CD4-positive, alpha-beta T cell (primary cell): Measurements from ENCODE around the gene APOB. TPM values are rescaled to one million over a fixed set of nuclear protein-coding genes. Genes with fewer than 3 reads are reported as not detected.

Experiments used
- ATAC-seq: fragments of 200-7000 bp; cut with Tn5 transposase; one replicate; pipeline ENCODE4 v1.10.0; 2022; ENCODE audit warnings: mild to moderate bottlenecking; ENCODE audit not compliant: poor library complexity
- CTCF ChIA-PET: fragments of 350-600 bp; sonication (Branson Sonifier 250); formaldehyde crosslinking; loops from one replicate; lab custom pipeline; 2021; ENCODE audit warnings: antibody characterized with exemption, inconsistent platforms; lab: Charles Lee
- POLR2A ChIA-PET: fragments of 350-600 bp; sonication (Branson Sonifier 250); formaldehyde crosslinking; loops from one replicate; lab custom pipeline; 2021; ENCODE audit warnings: antibody characterized with exemption, inconsistent platforms; lab: Charles Lee
- DNase-seq, 14 experiments: peaks; one replicate each; pipeline ENCODE4 v3.0.0-alpha.2; 2013 to 2020; ENCODE audit warnings: mixed read lengths in 2 of 14
- H3K27ac ChIP-seq, 2 donors: one replicate each; pipeline versions ENCODE4 v1.5.1 to v1.7.0; 2013; ENCODE audit warnings: low read length in 2 of 2, low read depth in 1 of 2, mild to moderate bottlenecking in 1 of 2
- H3K27me3 ChIP-seq, 2 experiments: 1 replicate in 1 of 2; 2 replicates in 1 of 2; pipeline versions ENCODE4 v1.6.1 to v1.7.0; 2013; ENCODE audit warnings: low read length in 2 of 2, control low read depth in 1 of 2, mild to moderate bottlenecking in 1 of 2, moderate library complexity in 1 of 2; ENCODE audit not compliant: insufficient read depth in 2 of 2, control insufficient read depth in 1 of 2
- H3K36me3 ChIP-seq: one replicate; pipeline ENCODE4 v1.6.1; 2013; ENCODE audit warnings: low read length, control low read depth; ENCODE audit not compliant: insufficient read depth
- H3K4me1 ChIP-seq: one replicate; pipeline ENCODE4 v1.6.1; 2013; ENCODE audit warnings: low read length, control low read depth; ENCODE audit not compliant: insufficient read depth
- H3K4me3 ChIP-seq: one replicate; pipeline ENCODE4 v1.5.1; 2013; ENCODE audit warnings: mild to moderate bottlenecking, low read length, moderate library complexity
- H3K9me3 ChIP-seq, 2 experiments: 1 replicate in 1 of 2; 2 replicates in 1 of 2; pipeline versions ENCODE4 v1.6.1 to v1.7.0; 2013; ENCODE audit warnings: low read length in 2 of 2, mild to moderate bottlenecking in 2 of 2, control low read depth in 1 of 2, moderate library complexity in 1 of 2; ENCODE audit not compliant: control insufficient read depth in 1 of 2, insufficient read depth in 1 of 2
- H3K27ac Mint-ChIP-seq: one replicate; pipeline ENCODE4 v1.8.0; 2020; ENCODE audit warnings: mixed read lengths
- H3K27me3 Mint-ChIP-seq: one replicate; pipeline ENCODE4 v1.8.0; 2021; ENCODE audit warnings: mixed read lengths
- H3K36me3 Mint-ChIP-seq: one replicate; pipeline ENCODE4 v1.8.0; 2021; ENCODE audit warnings: low read depth, mixed read lengths
- H3K4me1 Mint-ChIP-seq: one replicate; pipeline ENCODE4 v1.8.0; 2021; ENCODE audit warnings: low read depth, mixed read lengths
- H3K4me3 Mint-ChIP-seq: one replicate; pipeline ENCODE4 v1.8.0; 2020; ENCODE audit warnings: mild to moderate bottlenecking, mixed read lengths
- H3K9me3 Mint-ChIP-seq: one replicate; pipeline ENCODE4 v1.8.0; 2020; ENCODE audit warnings: mixed read lengths
- CTCF ChIP-seq: fragments of 200-600 bp; IDR thresholded peaks from one replicate; pipeline ENCODE4 v1.8.0; 2022; ENCODE audit warnings: antibody characterized with exemption, mild to moderate bottlenecking
- intact Hi-C, 2 experiments: fragments of 100-400 bp; cut with DNase I in 1 of 2; cut with micrococcal nuclease in 1 of 2; formaldehyde crosslinking; loops; one replicate each; pipeline versions ENCODE4 v1.15.1 to v1.9.0; 2023 to 2025; cut with DNase I, micrococcal nuclease
- total RNA-seq, 174 experiments: library from RNA in 2 of 174; stranded (reverse) in 2 of 174; gene quantifications; one replicate each; pipeline ENCODE4 v1.2.3 and lab custom pipeline; 2021 to 2026

The APOB gene
- total RNA-seq, 2 experiments from 2014 or later: not detected

- no peak overlapping the region for H3K27ac ChIP-seq
- TF ChIP-seq CTCF: no peak
- ChIA-PET CTCF (no interaction called here), POLR2A (no interaction called here)
- DNase-seq (no peak), ATAC-seq (no peak)
- Mint-ChIP-seq H3K4me3 (no peak overlapping the region), H3K27me3 (peaks cover 22% of the 10 kb centered on the region), H3K4me1 (no peaks in the 10 kb centered on the region), H3K36me3 (no peaks in the 10 kb centered on the region), H3K27ac (no peak overlapping the region), H3K9me3 (no peaks in the 10 kb centered on the region)
- no peak overlapping the region for H3K4me3 ChIP-seq
- intact Hi-C loops: no loop called here
- H3K4me1 ChIP-seq: no peaks in the 10 kb centered on the region
- no peaks in the 10 kb centered on the region for H3K36me3 ChIP-seq
- no peaks in the 10 kb centered on the region for H3K9me3 ChIP-seq
- peaks cover 0 to 8% of the 10 kb centered on the region in 2 experiments for H3K27me3 ChIP-seq
Measured at GRCh38 chr2:20972792-20973565, 70.9 kb downstream of the APOB start.

GRCh38 chr2:20972110-20972509 is 71.8 kb downstream of the APOB start:
- ChIA-PET CTCF (no interaction called here), POLR2A (no interaction called here)
- no peak overlapping the region for H3K27ac Mint-ChIP-seq
- H3K4me1 ChIP-seq: no peaks in the 10 kb centered on the region
- H3K27me3 Mint-ChIP-seq: peaks cover 25% of the 10 kb centered on the region
- H3K4me3 ChIP-seq: no peak overlapping the region
- no peaks in the 10 kb centered on the region for H3K9me3 Mint-ChIP-seq
- intact Hi-C loops: no loop called here
- H3K36me3 Mint-ChIP-seq: no peaks in the 10 kb centered on the region
- ATAC-seq: no peak
- no peak overlapping the region for H3K27ac ChIP-seq
- no peaks in the 10 kb centered on the region for H3K36me3 ChIP-seq
- H3K27me3 ChIP-seq: peaks cover 0 to 8% of the 10 kb centered on the region in 2 experiments
- no peak for DNase-seq
- H3K4me1 Mint-ChIP-seq: no peaks in the 10 kb centered on the region
- no peaks in the 10 kb centered on the region for H3K9me3 ChIP-seq
- H3K4me3 Mint-ChIP-seq: no peak overlapping the region
- no peak for TF ChIP-seq CTCF

- CTCF ChIA-PET: interaction anchor here (1.1 kb wide), 1 partner anchor 309 kb away, joined by 5 read pairs; no protein-coding TSS in a partner anchor
- peaks cover 44% of the 10 kb centered on the region for H3K27me3 Mint-ChIP-seq
- Histone ChIP-seq H3K4me3 (no peak overlapping the region), H3K36me3 (no peaks in the 10 kb centered on the region), H3K4me1 (no peaks in the 10 kb centered on the region), H3K27ac (no peak overlapping the region), H3K27me3 (peaks cover 0 to 11% of the 10 kb centered on the region in 2 experiments), H3K9me3 (no peaks in the 10 kb centered on the region)
- DNase-seq: no peak
- intact Hi-C loops: no loop called here
- no peak for TF ChIP-seq CTCF
- POLR2A ChIA-PET: no interaction called here
- no peaks in the 10 kb centered on the region for H3K36me3 Mint-ChIP-seq
- ATAC-seq: no peak
- no peak overlapping the region for H3K4me3 Mint-ChIP-seq
- no peaks in the 10 kb centered on the region for H3K4me1 Mint-ChIP-seq
- no peaks in the 10 kb centered on the region for H3K9me3 Mint-ChIP-seq
- H3K27ac Mint-ChIP-seq: no peak overlapping the region
Measured at GRCh38 chr2:20970068-20970467, 73.8 kb downstream of the APOB start.
